Activated naive CD8-positive, alpha-beta T cell treated with anti-CD3 and anti-CD28 coated beads for 36 hours (primary cell): ENCODE data around the gene KLHL25. TPM values are rescaled to one million over a fixed set of nuclear protein-coding genes. Genes with fewer than 3 reads are reported as not detected.
"Not testable (repeated sequence)": the region's sequence is repeated elsewhere in the genome, so short reads cannot be mapped to it uniquely, and the experiment has no call there.

Experiments
- DNase-seq: peaks from one replicate; pipeline ENCODE4 v3.0.0; 2021
- H3K27ac Mint-ChIP-seq: one replicate; pipeline ENCODE4 v1.8.0; 2022; ENCODE audit warnings: mild to moderate bottlenecking, moderate library complexity, mixed read lengths
- H3K27me3 Mint-ChIP-seq: one replicate; pipeline ENCODE4 v1.8.0; 2022; ENCODE audit warnings: mild to moderate bottlenecking, mixed read lengths
- H3K36me3 Mint-ChIP-seq: one replicate; pipeline ENCODE4 v1.8.0; 2021; ENCODE audit warnings: mild to moderate bottlenecking, mixed read lengths
- H3K4me1 Mint-ChIP-seq: one replicate; pipeline ENCODE4 v1.8.0; 2021; ENCODE audit warnings: mixed read lengths
- H3K4me3 Mint-ChIP-seq: one replicate; pipeline ENCODE4 v1.8.0; 2022; ENCODE audit warnings: mild to moderate bottlenecking, moderate library complexity, mixed read lengths
- H3K9me3 Mint-ChIP-seq: one replicate; pipeline ENCODE4 v1.8.0; 2022; ENCODE audit warnings: mixed read lengths
- total RNA-seq, 2 experiments: library from RNA; stranded (reverse); gene quantifications; one replicate each; pipeline ENCODE4 v1.2.3, GENCODE V29; 2021

KLHL25 gene
- total RNA-seq, 2 experiments from 2014 or later = 2.9 to 3.7 TPM

GRCh38 chr15:85825118-85825517 lies 30.4 kb upstream of the KLHL25 start:
- no peak overlapping the region for H3K27ac Mint-ChIP-seq
- no peaks in the 10 kb centered on the region for H3K4me1 Mint-ChIP-seq
- DNase-seq = no peak
- H3K27me3 Mint-ChIP-seq = no peaks in the 10 kb centered on the region
- H3K4me3 Mint-ChIP-seq = no peak overlapping the region
- H3K36me3 Mint-ChIP-seq = no peaks in the 10 kb centered on the region
- no peaks in the 10 kb centered on the region for H3K9me3 Mint-ChIP-seq

GRCh38 chr15:85821545-85821944 lies 26.8 kb upstream of the KLHL25 start:
- H3K4me1 Mint-ChIP-seq = no peaks in the 10 kb centered on the region
- no peak for DNase-seq
- no peak overlapping the region for H3K27ac Mint-ChIP-seq
- no peaks in the 10 kb centered on the region for H3K9me3 Mint-ChIP-seq
- no peaks in the 10 kb centered on the region for H3K27me3 Mint-ChIP-seq
- H3K4me3 Mint-ChIP-seq = no peak overlapping the region
- H3K36me3 Mint-ChIP-seq = no peaks in the 10 kb centered on the region

- H3K27ac Mint-ChIP-seq = no peak overlapping the region
- H3K27me3 Mint-ChIP-seq = no peaks in the 10 kb centered on the region
- H3K4me3 Mint-ChIP-seq = no peak overlapping the region
- H3K9me3 Mint-ChIP-seq = no peaks in the 10 kb centered on the region
- H3K36me3 Mint-ChIP-seq = no peaks in the 10 kb centered on the region
- no peak for DNase-seq
- no peaks in the 10 kb centered on the region for H3K4me1 Mint-ChIP-seq
These were observed 25.2 kb upstream of the KLHL25 start for GRCh38 chr15:85819938-85820337.

- H3K4me1 Mint-ChIP-seq = peaks cover 8% of the 10 kb centered on the region
- H3K36me3 Mint-ChIP-seq = no peaks in the 10 kb centered on the region
- no peaks in the 10 kb centered on the region for H3K27me3 Mint-ChIP-seq
- no peak for DNase-seq
- H3K4me3 Mint-ChIP-seq = no peak overlapping the region
- H3K9me3 Mint-ChIP-seq = no peaks in the 10 kb centered on the region
- H3K27ac Mint-ChIP-seq = no peak overlapping the region
These were observed 18.5 kb upstream of the KLHL25 start for GRCh38 chr15:85813234-85813633.

- Mint-ChIP-seq H3K27ac (no peak overlapping the region), H3K36me3 (no peaks in the 10 kb centered on the region), H3K4me1 (peaks cover 8% of the 10 kb centered on the region), H3K27me3 (no peaks in the 10 kb centered on the region), H3K4me3 (no peak overlapping the region), H3K9me3 (no peaks in the 10 kb centered on the region)
- DNase-seq = no peak
These were observed 15.3 kb upstream of the KLHL25 start for GRCh38 chr15:85810075-85810474.

- Mint-ChIP-seq H3K4me3 (no peak overlapping the region), H3K27me3 (no peaks in the 10 kb centered on the region), H3K27ac (no peak overlapping the region), H3K36me3 (no peaks in the 10 kb centered on the region), H3K9me3 (no peaks in the 10 kb centered on the region), H3K4me1 (no peaks in the 10 kb centered on the region)
- no peak for DNase-seq
These were observed 10.7 kb upstream of the KLHL25 start for GRCh38 chr15:85805420-85805819.

GRCh38 chr15:85804481-85805170 lies 9.9 kb upstream of the KLHL25 start:
- Mint-ChIP-seq H3K4me1 (no peaks in the 10 kb centered on the region), H3K27me3 (no peaks in the 10 kb centered on the region), H3K9me3 (no peaks in the 10 kb centered on the region), H3K27ac (no peak overlapping the region), H3K4me3 (no peak overlapping the region), H3K36me3 (no peaks in the 10 kb centered on the region)
- DNase-seq = no peak

- H3K4me1 Mint-ChIP-seq, H3K27me3 Mint-ChIP-seq, H3K36me3 Mint-ChIP-seq, H3K4me3 Mint-ChIP-seq, DNase-seq, H3K9me3 Mint-ChIP-seq, H3K27ac Mint-ChIP-seq: not testable (repeated sequence)
These were observed 7.9 kb upstream of the KLHL25 start for GRCh38 chr15:85802617-85803016.

- no peaks in the 10 kb centered on the region for H3K36me3 Mint-ChIP-seq
- no peaks in the 10 kb centered on the region for H3K27me3 Mint-ChIP-seq
- no peak for DNase-seq
- H3K9me3 Mint-ChIP-seq = no peaks in the 10 kb centered on the region
- H3K4me3 Mint-ChIP-seq = no peak overlapping the region
- H3K4me1 Mint-ChIP-seq = peaks cover 6% of the 10 kb centered on the region
- no peak overlapping the region for H3K27ac Mint-ChIP-seq
These were observed 5.9 kb upstream of the KLHL25 start for GRCh38 chr15:85800478-85801123.

GRCh38 chr15:85796371-85796770 lies 1.6 kb upstream of the KLHL25 start:
- H3K27me3 Mint-ChIP-seq, H3K9me3 Mint-ChIP-seq, H3K36me3 Mint-ChIP-seq, DNase-seq, H3K4me3 Mint-ChIP-seq, H3K27ac Mint-ChIP-seq: not testable (repeated sequence)
- peaks cover 23% of the 10 kb centered on the region for H3K4me1 Mint-ChIP-seq

GRCh38 chr15:85795337-85796305 lies 896 bp upstream of the KLHL25 start:
- Mint-ChIP-seq H3K9me3 (no peaks in the 10 kb centered on the region), H3K27me3 (no peaks in the 10 kb centered on the region), H3K36me3 (no peaks in the 10 kb centered on the region), H3K4me3 (peak overlapping the region; percentile 79), H3K4me1 (peaks cover 23% of the 10 kb centered on the region), H3K27ac (no peak overlapping the region)
- no peak for DNase-seq

GRCh38 chr15:85793641-85794597 lies 806 bp downstream of the KLHL25 start:
- Mint-ChIP-seq H3K27me3 (no peaks in the 10 kb centered on the region), H3K4me3 (peak overlapping the region; percentile 84), H3K36me3 (no peaks in the 10 kb centered on the region), H3K9me3 (no peaks in the 10 kb centered on the region), H3K4me1 (peaks cover 27% of the 10 kb centered on the region), H3K27ac (peak overlapping the region; percentile 34)
- DNase-seq = peak; percentile 48

GRCh38 chr15:85792912-85793590 lies 1.7 kb downstream of the KLHL25 start:
- H3K27ac Mint-ChIP-seq = no peak overlapping the region
- H3K4me1 Mint-ChIP-seq = peaks cover 32% of the 10 kb centered on the region
- H3K36me3 Mint-ChIP-seq = no peaks in the 10 kb centered on the region
- H3K4me3 Mint-ChIP-seq = peak overlapping the region; percentile 84
- DNase-seq = no peak
- H3K27me3 Mint-ChIP-seq = no peaks in the 10 kb centered on the region
- no peaks in the 10 kb centered on the region for H3K9me3 Mint-ChIP-seq
